Neural crest cell (in vitro differentiated cells): ENCODE results near the gene PRDM16. TPM values are rescaled to one million over a fixed set of nuclear protein-coding genes. Genes with fewer than 3 reads are reported as not detected.

Experiments
- DNase-seq: peaks from one replicate; pipeline ENCODE4 v3.0.0; 2021; ENCODE audit warnings: low read depth, mixed read lengths, low spot score
- H3K27ac Mint-ChIP-seq: one replicate; pipeline ENCODE4 v1.8.0; 2021; ENCODE audit warnings: mild to moderate bottlenecking, mixed read lengths; ENCODE audit not compliant: unreplicated experiment
- H3K27me3 Mint-ChIP-seq: 2 replicates; pipeline ENCODE4 v1.8.0; 2021; ENCODE audit warnings: low read depth, mild to moderate bottlenecking, mixed read lengths
- H3K36me3 Mint-ChIP-seq: 2 replicates; pipeline ENCODE4 v1.8.0; 2021; ENCODE audit warnings: low read depth, mild to moderate bottlenecking, mixed read lengths
- H3K4me1 Mint-ChIP-seq: 2 replicates; pipeline ENCODE4 v1.8.0; 2021; ENCODE audit warnings: mixed read lengths
- H3K4me3 Mint-ChIP-seq: one replicate; pipeline ENCODE4 v1.8.0; 2021; ENCODE audit warnings: mild to moderate bottlenecking, mixed read lengths
- H3K9me3 Mint-ChIP-seq: 2 replicates; pipeline ENCODE4 v1.8.0; 2021; ENCODE audit warnings: mixed read lengths
- total RNA-seq: library from RNA; stranded (reverse); gene quantifications from 2 replicates; pipeline ENCODE4 v1.2.1, GENCODE V29; 2021
- TF ChIP-seq, protein P1 (sequence below): fragments of 200-600 bp; sonication (generic); conservative IDR thresholded peaks from 2 replicates; pipeline ENCODE4 v1.5.0; 2021; ENCODE audit warnings: antibody characterized with exemption, mild to moderate bottlenecking

The PRDM16 gene
- total RNA-seq, 1 donor from 2014 or later, result 11.7 TPM

DNA sequence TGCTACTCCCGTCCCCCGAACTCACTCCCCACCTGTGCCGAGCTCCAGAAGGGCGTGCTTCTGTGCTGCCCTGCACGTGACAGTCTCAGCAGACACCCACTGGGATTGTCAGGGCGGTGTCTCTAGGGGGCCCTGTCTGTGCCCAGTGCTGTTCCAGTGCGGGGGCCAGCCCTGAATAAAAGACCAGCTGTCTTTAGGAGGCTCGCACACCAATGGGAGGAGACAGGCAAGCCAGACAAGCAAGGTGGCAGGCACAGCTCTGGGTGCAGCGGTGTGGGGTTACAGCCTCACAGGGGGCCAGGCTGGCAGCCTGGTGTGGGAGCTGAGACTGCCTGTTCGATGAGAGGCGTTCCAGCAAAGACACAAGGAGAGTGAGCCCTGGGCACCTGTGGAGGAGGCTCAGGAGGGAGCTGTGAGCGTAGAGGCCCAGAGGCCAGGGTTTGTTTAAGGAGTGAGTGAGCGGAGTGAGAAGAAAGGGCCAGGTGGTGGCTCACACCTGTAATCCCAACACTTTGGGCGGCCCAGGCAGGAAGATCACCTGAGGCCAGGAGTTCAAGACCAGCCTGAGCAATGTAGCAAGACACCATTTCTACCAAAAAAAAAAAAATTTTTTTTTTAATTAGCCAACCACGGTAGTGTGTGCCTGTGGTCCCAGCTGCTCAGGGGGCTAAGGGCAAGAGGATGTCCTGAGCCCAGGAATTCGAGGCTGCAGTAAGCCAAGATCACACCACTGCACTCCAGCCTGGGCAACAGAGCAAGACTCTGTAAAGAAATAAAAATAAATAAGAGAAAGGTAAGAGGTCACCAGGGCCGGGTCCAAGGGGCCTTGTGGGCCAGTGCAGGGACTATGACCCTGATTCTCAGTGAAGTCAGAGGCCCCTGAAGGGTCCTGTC, 337.2 kb downstream of the PRDM16 start:
- H3K27ac Mint-ChIP-seq, result peak overlapping the region; percentile 62
- no peak overlapping the region for H3K4me3 Mint-ChIP-seq
- H3K36me3 Mint-ChIP-seq, result peaks cover 2% of the 10 kb centered on the region
- H3K4me1 Mint-ChIP-seq, result peaks cover 13% of the 10 kb centered on the region
- no peaks in the 10 kb centered on the region for H3K9me3 Mint-ChIP-seq
- no peak for DNase-seq
- TF ChIP-seq, protein P1, sequence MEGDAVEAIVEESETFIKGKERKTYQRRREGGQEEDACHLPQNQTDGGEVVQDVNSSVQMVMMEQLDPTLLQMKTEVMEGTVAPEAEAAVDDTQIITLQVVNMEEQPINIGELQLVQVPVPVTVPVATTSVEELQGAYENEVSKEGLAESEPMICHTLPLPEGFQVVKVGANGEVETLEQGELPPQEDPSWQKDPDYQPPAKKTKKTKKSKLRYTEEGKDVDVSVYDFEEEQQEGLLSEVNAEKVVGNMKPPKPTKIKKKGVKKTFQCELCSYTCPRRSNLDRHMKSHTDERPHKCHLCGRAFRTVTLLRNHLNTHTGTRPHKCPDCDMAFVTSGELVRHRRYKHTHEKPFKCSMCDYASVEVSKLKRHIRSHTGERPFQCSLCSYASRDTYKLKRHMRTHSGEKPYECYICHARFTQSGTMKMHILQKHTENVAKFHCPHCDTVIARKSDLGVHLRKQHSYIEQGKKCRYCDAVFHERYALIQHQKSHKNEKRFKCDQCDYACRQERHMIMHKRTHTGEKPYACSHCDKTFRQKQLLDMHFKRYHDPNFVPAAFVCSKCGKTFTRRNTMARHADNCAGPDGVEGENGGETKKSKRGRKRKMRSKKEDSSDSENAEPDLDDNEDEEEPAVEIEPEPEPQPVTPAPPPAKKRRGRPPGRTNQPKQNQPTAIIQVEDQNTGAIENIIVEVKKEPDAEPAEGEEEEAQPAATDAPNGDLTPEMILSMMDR, result no peak
- no peaks in the 10 kb centered on the region for H3K27me3 Mint-ChIP-seq

GRCh38 chr1:3407021-3407420, 338.0 kb downstream of the PRDM16 start:
- no peak overlapping the region for H3K4me3 Mint-ChIP-seq
- TF ChIP-seq, protein P1, result no peak
- no peaks in the 10 kb centered on the region for H3K36me3 Mint-ChIP-seq

DNA sequence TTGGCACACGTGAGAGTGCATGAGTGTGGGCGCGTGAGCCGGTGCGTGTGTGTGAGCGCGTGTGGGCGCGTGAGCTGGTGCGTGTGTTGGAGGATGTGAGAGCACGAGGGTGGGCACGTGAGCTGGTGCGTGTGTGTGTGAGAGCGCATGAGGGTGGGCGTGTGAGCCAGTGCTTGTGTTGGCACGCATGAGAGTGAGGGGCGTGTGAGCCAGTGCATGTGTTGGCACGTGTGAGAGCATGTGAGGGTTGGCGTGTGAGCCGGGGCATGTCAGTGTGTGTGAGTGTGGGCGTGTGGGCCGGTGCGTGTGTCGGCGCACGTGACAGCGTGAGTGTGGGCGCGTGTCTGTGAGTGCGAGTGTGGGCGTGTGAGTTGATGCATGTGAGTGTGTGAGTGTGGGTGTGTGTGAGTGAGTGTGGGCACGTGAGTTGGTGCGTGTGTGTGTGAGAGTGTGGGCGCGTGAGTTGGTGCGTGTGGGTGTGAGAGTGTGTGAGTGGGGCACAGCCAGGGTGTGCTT, 339.8 kb downstream of the PRDM16 start:
- Mint-ChIP-seq H3K4me1 (peaks cover 7% of the 10 kb centered on the region), H3K27me3 (no peaks in the 10 kb centered on the region), H3K9me3 (no peaks in the 10 kb centered on the region), H3K4me3 (no peak overlapping the region), H3K27ac (no peak overlapping the region), H3K36me3 (no peaks in the 10 kb centered on the region)
- TF ChIP-seq, protein P1, result no peak
- no peak for DNase-seq

More at GRCh38 chr1:3407021-3407420, 338.0 kb downstream of the PRDM16 start:
- DNase-seq, result no peak
- peaks cover 7% of the 10 kb centered on the region for H3K4me1 Mint-ChIP-seq
- no peaks in the 10 kb centered on the region for H3K27me3 Mint-ChIP-seq
- H3K9me3 Mint-ChIP-seq, result no peaks in the 10 kb centered on the region
- no peak overlapping the region for H3K27ac Mint-ChIP-seq

- H3K4me3 Mint-ChIP-seq, result no peak overlapping the region
- H3K27ac Mint-ChIP-seq, result no peak overlapping the region
- no peak for DNase-seq
Measured at GRCh38 chr1:3409366-3410141, 340.6 kb downstream of the PRDM16 start.

More at GRCh38 chr1:3409366-3410141, 340.6 kb downstream of the PRDM16 start:
- Mint-ChIP-seq H3K4me1 (peaks cover 7% of the 10 kb centered on the region), H3K36me3 (no peaks in the 10 kb centered on the region), H3K27me3 (no peaks in the 10 kb centered on the region), H3K9me3 (no peaks in the 10 kb centered on the region)
- TF ChIP-seq, protein P1, result no peak
